ENCODE measurements around the gene BCAS1. TPM values are rescaled to one million over a fixed set of nuclear protein-coding genes. Genes with fewer than 3 reads are reported as not detected.

Gene BCAS1
- total RNA-seq, 1 experiment from 2014 or later = 4.0 TPM

GRCh38 chr20:53949319-53949839 is 121.0 kb downstream of the BCAS1 start:
- Histone ChIP-seq H3K36me3 (ENCODE audit: low read depth) (no peaks in the 10 kb centered on the region), H3K4me2 (no peak overlapping the region), H3K4me3 (no peak overlapping the region), H3K4me1 (replicated peaks; ENCODE audit: insufficient read depth) (no peaks in the 10 kb centered on the region), H2AFZ (no peak overlapping the region), H3K9me3 (ENCODE audit: insufficient read depth, low read depth) (no peaks in the 10 kb centered on the region), H3K9me2 (ENCODE audit: insufficient read depth) (no peaks in the 10 kb centered on the region), H3K27ac (no peak overlapping the region), H3F3A (ENCODE audit: insufficient read depth, low read depth) (no peaks in the 10 kb centered on the region), H3K27me3 (ENCODE audit: insufficient read depth, low read depth) (no peaks in the 10 kb centered on the region), H4K20me1 (ENCODE audit: insufficient read depth) (no peaks in the 10 kb centered on the region), H3K79me2 (ENCODE audit: low read depth) (no peaks in the 10 kb centered on the region)
- ChIA-PET POLR2A (ENCODE audit: unreplicated experiment) (no interaction called here), CTCF (interaction anchor here (0.6 kb wide), 2 partner anchors 8 to 138 kb away, joined by 4 to 6 read pairs; no protein-coding TSS in a partner anchor)
- intact Hi-C loops (cut with micrococcal nuclease; ENCODE audit: unreplicated experiment) = loop anchor here (2.0 kb wide), 1 partner anchor 249 kb away; no protein-coding TSS in a partner anchor
- BruUV-seq (replicated peaks) = no TSS peak
- TF ChIP-seq CTCF (conservative IDR thresholded peaks at IDR 0.05) (no peak), EZH2 (IDR thresholded peaks at IDR 0.05; ENCODE audit: low read depth) (no peak)
- DNase-seq = peak in 1 of 2 experiments; percentile 61

- intact Hi-C loops (cut with micrococcal nuclease; ENCODE audit: unreplicated experiment) = loop anchor here (2.0 kb wide), 1 partner anchor 250 kb away; no protein-coding TSS in a partner anchor
- no peak overlapping the region for H2AFZ ChIP-seq
These were observed 121.7 kb downstream of the BCAS1 start for GRCh38 chr20:53948383-53949318.

More at GRCh38 chr20:53948383-53949318, 121.7 kb downstream of the BCAS1 start:
- no peaks in the 10 kb centered on the region for H3K9me2 ChIP-seq (ENCODE audit: insufficient read depth)
- no peaks in the 10 kb centered on the region for H3K27me3 ChIP-seq (ENCODE audit: insufficient read depth, low read depth)
- BruUV-seq (replicated peaks) = no TSS peak
- POLR2A ChIA-PET (ENCODE audit: unreplicated experiment) = no interaction called here
- H3K27ac ChIP-seq = no peak overlapping the region
- H4K20me1 ChIP-seq (ENCODE audit: insufficient read depth) = no peaks in the 10 kb centered on the region
- no peaks in the 10 kb centered on the region for H3K4me1 ChIP-seq (replicated peaks; ENCODE audit: insufficient read depth)
- CTCF ChIA-PET = interaction anchor here (0.6 kb wide), 1 partner anchor 137 kb away, joined by 4 read pairs; no protein-coding TSS in a partner anchor
- no peaks in the 10 kb centered on the region for H3F3A ChIP-seq (ENCODE audit: insufficient read depth, low read depth)
- no peak overlapping the region for H3K4me2 ChIP-seq
- no peak for DNase-seq
- TF ChIP-seq EZH2 (IDR thresholded peaks at IDR 0.05; ENCODE audit: low read depth) = no peak
- no peak for TF ChIP-seq CTCF (conservative IDR thresholded peaks at IDR 0.05)
- H3K9me3 ChIP-seq (ENCODE audit: insufficient read depth, low read depth) = no peaks in the 10 kb centered on the region
- H3K36me3 ChIP-seq (ENCODE audit: low read depth) = no peaks in the 10 kb centered on the region
- H3K79me2 ChIP-seq (ENCODE audit: low read depth) = no peaks in the 10 kb centered on the region
- no peak overlapping the region for H3K4me3 ChIP-seq
